Thoracic aorta (tissue), 2 donors: ENCODE results near the gene VPS45. TPM values are rescaled to one million over a fixed set of nuclear protein-coding genes. Genes with fewer than 3 reads are reported as not detected.

Experiments
- ATAC-seq: fragments of 150-250 bp; one replicate; pipeline ENCODE4 v1.8.0; 2017; ENCODE audit warnings: low read depth; ENCODE audit not compliant: insufficient number of reproducible peaks, low FRiP score
- DNase-seq: peaks from one replicate; pipeline ENCODE4 v3.0.0-alpha.2; 2020; ENCODE audit warnings: low spot score
- H3K27ac ChIP-seq, 2 donors: fragments of 200-600 bp; sonication (generic); 1 replicate in 1 of 2; 2 replicates in 1 of 2; pipeline ENCODE4 v1.5.1; 2016; ENCODE audit warnings: mild to moderate bottlenecking in 2 of 2, moderate library complexity in 2 of 2
- H3K27me3 ChIP-seq: fragments of 200-600 bp; sonication (generic); replicated peaks from 2 replicates; pipeline ENCODE4 v1.6.0; 2016; ENCODE audit warnings: mild to moderate bottlenecking; ENCODE audit not compliant: insufficient read depth
- H3K36me3 ChIP-seq: fragments of 200-600 bp; sonication (generic); one replicate; pipeline ENCODE4 v1.5.1; 2016
- H3K4me1 ChIP-seq, 2 donors: fragments of 200-600 bp; sonication (generic); 1 replicate in 1 of 2; 2 replicates in 1 of 2; pipeline versions ENCODE4 v1.5.1 to v1.6.0; 2016; ENCODE audit warnings: low read depth in 2 of 2, mild to moderate bottlenecking in 1 of 2; ENCODE audit not compliant: control insufficient read depth in 1 of 2
- H3K4me3 ChIP-seq: fragments of 200-600 bp; sonication (generic); 2 replicates; pipeline ENCODE4 v1.5.1; 2016; ENCODE audit warnings: mild to moderate bottlenecking
- H3K9me3 ChIP-seq: fragments of 200-600 bp; sonication (generic); 2 replicates; pipeline ENCODE4 v1.5.1; 2016
- total RNA-seq, 2 donors: library from RNA; depleted of rRNA; stranded (reverse); fragments of >200 nt; gene quantifications; one replicate each; pipeline versions ENCODE4 v1.1.0 to v1.2.3, GENCODE V29; 2016
- TF ChIP-seq, protein P1 (sequence below): fragments of 200-600 bp; sonication (generic); IDR thresholded peaks from one replicate; pipeline ENCODE4 v1.5.1; 2019; ENCODE audit warnings: antibody characterized with exemption

VPS45 gene
- total RNA-seq, 2 donors from 2014 or later: 46.2 to 68.9 TPM

DNA sequence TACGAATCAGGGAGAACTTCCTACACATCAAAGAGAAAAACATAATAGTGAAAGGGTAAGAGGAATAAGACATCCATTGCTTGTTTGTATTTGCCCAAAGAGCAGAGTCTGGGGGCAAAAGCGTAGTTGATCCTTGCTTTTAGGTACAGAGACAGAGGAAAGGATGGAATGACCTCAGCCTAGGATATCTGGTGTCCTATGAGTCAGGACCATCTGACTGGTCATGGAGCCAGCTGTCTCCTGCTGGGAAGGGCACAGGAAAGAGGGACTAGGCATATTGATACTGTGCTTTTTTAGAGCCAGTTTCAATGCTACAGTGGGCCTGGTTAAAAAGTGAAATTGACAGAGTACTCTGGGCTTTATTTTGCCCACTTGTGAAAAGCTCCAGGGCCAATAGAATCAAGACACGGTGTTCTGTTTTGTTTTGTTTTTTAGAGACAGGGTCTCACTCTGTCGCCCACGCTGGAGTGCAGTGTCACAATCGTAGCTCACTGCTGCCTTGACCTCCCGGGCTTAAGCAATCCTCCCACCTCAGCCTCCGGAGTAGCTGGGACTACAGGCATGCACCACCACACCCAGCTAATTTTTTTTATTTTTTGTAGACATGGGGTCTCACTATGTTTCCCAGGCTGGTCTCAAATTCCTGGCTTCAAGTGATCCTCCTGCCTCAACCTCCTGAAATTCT lies 85.3 kb downstream of the VPS45 start:
- DNase-seq: no peak

DNA sequence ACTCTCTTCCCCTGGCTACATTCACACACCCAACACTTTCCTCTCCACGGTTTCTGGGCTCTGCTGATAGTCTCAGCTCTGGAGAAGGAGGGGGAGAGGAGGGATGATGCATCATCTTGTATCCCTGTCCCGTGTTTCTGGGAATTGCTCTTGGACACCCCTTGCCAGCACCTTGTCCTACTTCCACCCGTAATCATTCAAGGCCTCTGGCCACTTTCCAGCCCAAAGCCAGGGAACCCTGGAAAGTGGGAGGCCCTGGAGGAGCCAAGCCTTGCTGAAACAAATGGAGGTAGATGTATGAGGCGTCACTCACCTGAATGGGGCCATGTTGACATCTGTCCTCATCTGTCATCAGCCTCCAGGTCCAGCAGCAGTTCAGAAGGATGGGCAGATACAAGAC lies 86.6 kb downstream of the VPS45 start:
- peak overlapping the region; percentile 94 for H3K4me3 ChIP-seq
- peak overlapping the region; percentile 92 to 99 for H3K27ac ChIP-seq
- TF ChIP-seq, protein P1, sequence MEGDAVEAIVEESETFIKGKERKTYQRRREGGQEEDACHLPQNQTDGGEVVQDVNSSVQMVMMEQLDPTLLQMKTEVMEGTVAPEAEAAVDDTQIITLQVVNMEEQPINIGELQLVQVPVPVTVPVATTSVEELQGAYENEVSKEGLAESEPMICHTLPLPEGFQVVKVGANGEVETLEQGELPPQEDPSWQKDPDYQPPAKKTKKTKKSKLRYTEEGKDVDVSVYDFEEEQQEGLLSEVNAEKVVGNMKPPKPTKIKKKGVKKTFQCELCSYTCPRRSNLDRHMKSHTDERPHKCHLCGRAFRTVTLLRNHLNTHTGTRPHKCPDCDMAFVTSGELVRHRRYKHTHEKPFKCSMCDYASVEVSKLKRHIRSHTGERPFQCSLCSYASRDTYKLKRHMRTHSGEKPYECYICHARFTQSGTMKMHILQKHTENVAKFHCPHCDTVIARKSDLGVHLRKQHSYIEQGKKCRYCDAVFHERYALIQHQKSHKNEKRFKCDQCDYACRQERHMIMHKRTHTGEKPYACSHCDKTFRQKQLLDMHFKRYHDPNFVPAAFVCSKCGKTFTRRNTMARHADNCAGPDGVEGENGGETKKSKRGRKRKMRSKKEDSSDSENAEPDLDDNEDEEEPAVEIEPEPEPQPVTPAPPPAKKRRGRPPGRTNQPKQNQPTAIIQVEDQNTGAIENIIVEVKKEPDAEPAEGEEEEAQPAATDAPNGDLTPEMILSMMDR: no peak
- no peak for ATAC-seq
- no peaks in the 10 kb centered on the region for H3K9me3 ChIP-seq
- peaks cover 47% of the 10 kb centered on the region for H3K36me3 ChIP-seq
- H3K27me3 ChIP-seq: no peaks in the 10 kb centered on the region
- H3K4me1 ChIP-seq: peaks cover 13 to 53% of the 10 kb centered on the region in 2 donors
- no peak for DNase-seq

More for the DNA sequence above, 85.3 kb downstream of the VPS45 start:
- Histone ChIP-seq H3K27me3 (no peaks in the 10 kb centered on the region), H3K36me3 (peaks cover 35% of the 10 kb centered on the region), H3K4me1 (peaks cover 18 to 55% of the 10 kb centered on the region in 2 donors), H3K9me3 (no peaks in the 10 kb centered on the region), H3K27ac (peak overlapping the region; percentile 92 to 99), H3K4me3 (peak overlapping the region; percentile 94)
- ATAC-seq: no peak
- TF ChIP-seq, protein P1: no peak

DNA sequence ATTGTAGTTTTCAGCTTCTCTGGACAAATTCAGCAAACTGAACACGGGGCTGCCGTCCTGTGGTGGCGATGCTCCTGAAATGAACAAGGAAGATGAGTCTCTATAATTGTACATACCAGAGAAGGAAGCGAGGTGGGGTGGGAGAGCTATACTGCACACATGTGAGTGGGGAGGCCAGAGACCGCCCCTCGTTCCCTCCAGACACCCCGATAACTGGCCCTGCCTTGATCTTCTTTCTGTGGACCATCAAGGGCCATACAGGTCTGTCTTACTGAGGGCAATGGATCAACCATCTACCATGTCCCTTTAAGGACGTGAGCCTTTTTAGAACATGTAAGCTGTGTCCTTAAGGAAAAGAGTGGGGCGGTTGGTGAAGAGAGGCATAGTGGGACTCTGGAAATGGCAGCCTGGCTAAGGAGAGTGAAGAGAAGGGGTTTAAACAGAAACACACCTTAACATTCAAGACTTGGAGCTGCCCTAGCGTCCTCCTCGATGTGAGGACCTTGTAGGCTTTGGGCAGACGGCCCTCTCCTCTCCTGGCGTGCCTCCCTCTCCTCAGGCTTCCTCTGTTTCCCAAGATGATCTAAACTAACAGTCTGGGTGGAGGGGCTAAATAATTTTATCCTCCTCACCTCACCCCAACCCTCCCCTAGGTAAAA lies 88.0 kb downstream of the VPS45 start:
- Histone ChIP-seq H3K36me3 (peaks cover 56% of the 10 kb centered on the region), H3K9me3 (no peaks in the 10 kb centered on the region), H3K27me3 (no peaks in the 10 kb centered on the region), H3K4me1 (peaks cover 13 to 55% of the 10 kb centered on the region in 2 donors), H3K4me3 (no peak overlapping the region), H3K27ac (peak overlapping the region; percentile 92 to 99)
- no peak for ATAC-seq
- TF ChIP-seq, protein P1: no peak
- DNase-seq: no peak

DNA sequence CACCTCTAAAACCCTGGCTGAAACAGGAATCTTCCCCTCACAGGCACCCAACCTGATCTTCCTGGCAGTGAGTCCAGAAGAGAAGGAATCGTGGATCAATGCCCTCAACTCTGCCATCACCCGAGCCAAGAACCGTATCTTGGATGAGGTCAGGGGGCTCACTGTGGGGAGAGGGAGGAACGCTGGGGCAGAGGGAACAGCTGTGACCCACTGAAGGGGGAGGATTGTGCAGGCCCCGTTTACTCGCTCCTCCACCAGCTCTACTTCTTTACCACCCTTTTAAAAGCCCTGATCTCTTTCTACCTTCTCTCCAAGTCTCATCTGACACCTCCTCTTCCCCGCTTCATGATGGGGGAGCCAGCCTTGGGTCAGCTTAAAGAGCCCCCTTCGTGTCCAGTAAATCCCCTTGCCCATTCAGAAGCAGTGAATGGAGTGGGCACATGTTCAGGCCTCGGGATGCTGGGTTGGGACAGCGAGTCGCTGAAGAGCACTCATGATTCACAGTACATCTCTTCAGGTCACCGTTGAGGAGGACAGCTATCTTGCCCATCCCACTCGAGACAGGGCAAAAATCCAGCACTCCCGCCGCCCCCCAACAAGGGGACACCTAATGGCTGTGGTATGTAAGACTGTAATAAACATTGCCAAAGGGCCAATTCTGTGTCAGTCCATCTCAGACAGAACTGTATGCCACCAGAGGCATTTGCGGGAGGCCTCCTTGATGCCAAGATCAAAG lies 89.5 kb downstream of the VPS45 start:
- TF ChIP-seq, protein P1: no peak
- Histone ChIP-seq H3K4me1 (peaks cover 22 to 64% of the 10 kb centered on the region in 2 donors), H3K36me3 (peaks cover 56% of the 10 kb centered on the region), H3K9me3 (no peaks in the 10 kb centered on the region), H3K27ac (peak overlapping the region; percentile 92 to 99), H3K4me3 (no peak overlapping the region), H3K27me3 (no peaks in the 10 kb centered on the region)
- no peak for DNase-seq
- ATAC-seq: no peak

DNA sequence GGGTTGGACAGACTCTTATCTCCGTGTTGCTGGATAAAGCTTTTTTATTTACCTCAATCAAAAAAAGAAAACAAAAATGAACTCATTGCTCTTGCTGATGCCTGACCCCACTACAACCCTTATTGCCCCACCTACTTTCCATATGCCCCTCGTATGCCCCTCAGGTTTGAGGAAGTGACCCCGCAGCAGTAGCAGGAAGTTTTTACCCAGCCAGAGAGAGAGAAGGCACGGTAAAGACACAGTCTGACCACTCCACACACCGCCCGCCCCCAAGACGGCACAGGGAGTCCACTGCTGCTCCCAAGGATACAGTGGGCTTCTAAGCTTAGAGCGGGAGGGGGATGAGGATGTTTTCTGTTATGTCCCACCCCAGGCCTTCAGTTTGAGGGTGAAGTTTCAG lies 92.0 kb downstream of the VPS45 start:
- Histone ChIP-seq H3K4me3 (no peak overlapping the region), H3K36me3 (peaks cover 53% of the 10 kb centered on the region), H3K27ac (peak overlapping the region; percentile 47 to 99), H3K27me3 (no peaks in the 10 kb centered on the region), H3K9me3 (no peaks in the 10 kb centered on the region), H3K4me1 (peaks cover 28 to 60% of the 10 kb centered on the region in 2 donors)
- DNase-seq (no peak), ATAC-seq (no peak)
- TF ChIP-seq, protein P1: no peak
